Memory B cell (primary cell): ENCODE measurements around the gene PDE9A.
"Not testable (repeated sequence)": the region's sequence is repeated elsewhere in the genome, so short reads cannot be mapped to it uniquely, and the experiment has no call there.

Experiments used
- ATAC-seq: fragments of 150-1000 bp; cut with Tn5 transposase; 2 replicates; pipeline ENCODE4 v1.10.0; 2021; ENCODE audit warnings: low read depth, mild to moderate bottlenecking, moderate library complexity
- DNase-seq, 2 donors: peaks; one replicate each; pipeline ENCODE4 v3.0.0; 2022; ENCODE audit warnings: low spot score in 2 of 2
- H3K27ac Mint-ChIP-seq: one replicate; pipeline ENCODE4 v1.8.0; 2022; ENCODE audit warnings: mild to moderate bottlenecking, moderate library complexity, mixed read lengths
- H3K27me3 Mint-ChIP-seq: one replicate; pipeline ENCODE4 v1.8.0; 2022; ENCODE audit warnings: mixed read lengths
- H3K36me3 Mint-ChIP-seq: one replicate; pipeline ENCODE4 v1.8.0; 2022; ENCODE audit warnings: mild to moderate bottlenecking, mixed read lengths
- H3K4me1 Mint-ChIP-seq: one replicate; pipeline ENCODE4 v1.8.0; 2022; ENCODE audit warnings: mixed read lengths
- H3K4me3 Mint-ChIP-seq: one replicate; pipeline ENCODE4 v1.8.0; 2022; ENCODE audit warnings: mild to moderate bottlenecking, moderate library complexity, mixed read lengths
- H3K9me3 Mint-ChIP-seq: one replicate; pipeline ENCODE4 v1.8.0; 2022; ENCODE audit warnings: mixed read lengths

The PDE9A gene

GRCh38 chr21:42653231-42654061 lies at the start of gene PDE9A:
Gene PDE9A (plus strand): TSS chr21:42653621. CDS start chr21:42653815, 194 bp downstream.
- ATAC-seq (peak; percentile 45), DNase-seq (peak in 1 of 2 donors; percentile 30)
- Mint-ChIP-seq H3K27ac (peak within 1 kb of the TSS; percentile 75), H3K4me3 (peak within 1 kb of the TSS; percentile 79), H3K27me3 (peaks cover 31% of the 10 kb centered on the region), H3K9me3 (no peaks in the 10 kb centered on the region), H3K36me3 (no peaks in the 10 kb centered on the region), H3K4me1 (peaks cover 15% of the 10 kb centered on the region)

- no peak for ATAC-seq
- H3K4me3 Mint-ChIP-seq = no peak overlapping the region
- peaks cover 15% of the 10 kb centered on the region for H3K9me3 Mint-ChIP-seq
- H3K4me1 Mint-ChIP-seq = no peaks in the 10 kb centered on the region
- H3K36me3 Mint-ChIP-seq = no peaks in the 10 kb centered on the region
- no peak for DNase-seq
- H3K27ac Mint-ChIP-seq = no peak overlapping the region
- H3K27me3 Mint-ChIP-seq = peaks cover 6% of the 10 kb centered on the region
Measured at GRCh38 chr21:42607102-42607501, 46.3 kb upstream of the PDE9A start.

GRCh38 chr21:42607525-42608102 lies 45.8 kb upstream of the PDE9A start:
- Mint-ChIP-seq H3K27ac (no peak overlapping the region), H3K9me3 (peaks cover 15% of the 10 kb centered on the region), H3K4me1 (no peaks in the 10 kb centered on the region), H3K4me3 (no peak overlapping the region), H3K36me3 (no peaks in the 10 kb centered on the region), H3K27me3 (peaks cover 4% of the 10 kb centered on the region)
- DNase-seq (no peak), ATAC-seq (no peak)

GRCh38 chr21:42608446-42608845 lies 45.0 kb upstream of the PDE9A start:
- H3K4me3 Mint-ChIP-seq = no peak overlapping the region
- DNase-seq (no peak), ATAC-seq (no peak)
- H3K36me3 Mint-ChIP-seq = no peaks in the 10 kb centered on the region
- no peaks in the 10 kb centered on the region for H3K4me1 Mint-ChIP-seq
- peaks cover 15% of the 10 kb centered on the region for H3K9me3 Mint-ChIP-seq
- H3K27ac Mint-ChIP-seq = no peak overlapping the region
- H3K27me3 Mint-ChIP-seq = peaks cover 2% of the 10 kb centered on the region

- H3K27ac Mint-ChIP-seq = no peak overlapping the region
- no peaks in the 10 kb centered on the region for H3K27me3 Mint-ChIP-seq
- DNase-seq (peak in 1 of 2 donors; percentile 25), ATAC-seq (peak; percentile 99)
- no peaks in the 10 kb centered on the region for H3K36me3 Mint-ChIP-seq
- H3K9me3 Mint-ChIP-seq = peaks cover 9% of the 10 kb centered on the region
- no peaks in the 10 kb centered on the region for H3K4me1 Mint-ChIP-seq
- H3K4me3 Mint-ChIP-seq = no peak overlapping the region
Measured at GRCh38 chr21:42609811-42610210, 43.6 kb upstream of the PDE9A start.

GRCh38 chr21:42611852-42612251 lies 41.6 kb upstream of the PDE9A start:
- Mint-ChIP-seq H3K36me3 (no peaks in the 10 kb centered on the region), H3K27ac (no peak overlapping the region), H3K4me1 (no peaks in the 10 kb centered on the region), H3K9me3 (peaks cover 5% of the 10 kb centered on the region), H3K27me3 (peaks cover 2% of the 10 kb centered on the region), H3K4me3 (no peak overlapping the region)
- no peak for ATAC-seq
- no peak for DNase-seq

GRCh38 chr21:42612390-42612789 lies 41.0 kb upstream of the PDE9A start:
- no peaks in the 10 kb centered on the region for H3K4me1 Mint-ChIP-seq
- H3K9me3 Mint-ChIP-seq = peaks cover 5% of the 10 kb centered on the region
- DNase-seq = no peak
- H3K27ac Mint-ChIP-seq = no peak overlapping the region
- H3K36me3 Mint-ChIP-seq = no peaks in the 10 kb centered on the region
- no peak overlapping the region for H3K4me3 Mint-ChIP-seq
- ATAC-seq = no peak
- peaks cover 3% of the 10 kb centered on the region for H3K27me3 Mint-ChIP-seq

GRCh38 chr21:42613756-42614155 lies 39.7 kb upstream of the PDE9A start:
- Mint-ChIP-seq H3K9me3 (peaks cover 5% of the 10 kb centered on the region), H3K4me1 (no peaks in the 10 kb centered on the region), H3K36me3 (no peaks in the 10 kb centered on the region), H3K4me3 (no peak overlapping the region), H3K27me3 (peaks cover 6% of the 10 kb centered on the region), H3K27ac (no peak overlapping the region)
- ATAC-seq (no peak), DNase-seq (no peak)

- no peak for DNase-seq
- H3K4me3 Mint-ChIP-seq = no peak overlapping the region
- no peaks in the 10 kb centered on the region for H3K4me1 Mint-ChIP-seq
- peaks cover 7% of the 10 kb centered on the region for H3K27me3 Mint-ChIP-seq
- no peak overlapping the region for H3K27ac Mint-ChIP-seq
- ATAC-seq = no peak
- no peaks in the 10 kb centered on the region for H3K36me3 Mint-ChIP-seq
- H3K9me3 Mint-ChIP-seq = peaks cover 2% of the 10 kb centered on the region
Measured at GRCh38 chr21:42614396-42614795, 39.0 kb upstream of the PDE9A start.

GRCh38 chr21:42614811-42615351 lies 38.5 kb upstream of the PDE9A start:
- ATAC-seq = peak; percentile 81
- DNase-seq = no peak
- no peak overlapping the region for H3K4me3 Mint-ChIP-seq
- H3K27me3 Mint-ChIP-seq = peaks cover 9% of the 10 kb centered on the region
- peaks cover 1% of the 10 kb centered on the region for H3K9me3 Mint-ChIP-seq
- no peaks in the 10 kb centered on the region for H3K36me3 Mint-ChIP-seq
- no peak overlapping the region for H3K27ac Mint-ChIP-seq
- no peaks in the 10 kb centered on the region for H3K4me1 Mint-ChIP-seq

- ATAC-seq, DNase-seq, H3K27ac Mint-ChIP-seq, H3K9me3 Mint-ChIP-seq, H3K4me1 Mint-ChIP-seq, H3K4me3 Mint-ChIP-seq, H3K36me3 Mint-ChIP-seq: not testable (repeated sequence)
- peaks cover 12% of the 10 kb centered on the region for H3K27me3 Mint-ChIP-seq
Measured at GRCh38 chr21:42615377-42615776, 38.0 kb upstream of the PDE9A start.

- no peak for ATAC-seq
- peaks cover 13% of the 10 kb centered on the region for H3K27me3 Mint-ChIP-seq
- DNase-seq = no peak
- H3K4me3 Mint-ChIP-seq = no peak overlapping the region
- H3K27ac Mint-ChIP-seq = no peak overlapping the region
- no peaks in the 10 kb centered on the region for H3K36me3 Mint-ChIP-seq
- no peaks in the 10 kb centered on the region for H3K4me1 Mint-ChIP-seq
- no peaks in the 10 kb centered on the region for H3K9me3 Mint-ChIP-seq
Measured at GRCh38 chr21:42615924-42616323, 37.5 kb upstream of the PDE9A start.

GRCh38 chr21:42616446-42616845 lies 37.0 kb upstream of the PDE9A start:
- ATAC-seq = peak; percentile 21
- no peaks in the 10 kb centered on the region for H3K36me3 Mint-ChIP-seq
- no peak for DNase-seq
- no peaks in the 10 kb centered on the region for H3K4me1 Mint-ChIP-seq
- no peak overlapping the region for H3K4me3 Mint-ChIP-seq
- no peak overlapping the region for H3K27ac Mint-ChIP-seq
- peaks cover 13% of the 10 kb centered on the region for H3K27me3 Mint-ChIP-seq
- no peaks in the 10 kb centered on the region for H3K9me3 Mint-ChIP-seq

GRCh38 chr21:42616941-42617340 lies 36.5 kb upstream of the PDE9A start:
- Mint-ChIP-seq H3K4me1 (no peaks in the 10 kb centered on the region), H3K36me3 (no peaks in the 10 kb centered on the region), H3K27me3 (peaks cover 17% of the 10 kb centered on the region), H3K4me3 (no peak overlapping the region), H3K9me3 (no peaks in the 10 kb centered on the region), H3K27ac (no peak overlapping the region)
- ATAC-seq (no peak), DNase-seq (no peak)
